CD1c-positive myeloid dendritic cell (primary cell): ENCODE data around the gene IQSEC1.
"Not testable (repeated sequence)": the region's sequence is repeated elsewhere in the genome, so short reads cannot be mapped to it uniquely, and the experiment has no call there.

Source experiments
- DNase-seq: peaks from one replicate; pipeline ENCODE4 v3.0.0-alpha.2; 2016; ENCODE audit errors: extremely low spot score

The IQSEC1 gene

DNA sequence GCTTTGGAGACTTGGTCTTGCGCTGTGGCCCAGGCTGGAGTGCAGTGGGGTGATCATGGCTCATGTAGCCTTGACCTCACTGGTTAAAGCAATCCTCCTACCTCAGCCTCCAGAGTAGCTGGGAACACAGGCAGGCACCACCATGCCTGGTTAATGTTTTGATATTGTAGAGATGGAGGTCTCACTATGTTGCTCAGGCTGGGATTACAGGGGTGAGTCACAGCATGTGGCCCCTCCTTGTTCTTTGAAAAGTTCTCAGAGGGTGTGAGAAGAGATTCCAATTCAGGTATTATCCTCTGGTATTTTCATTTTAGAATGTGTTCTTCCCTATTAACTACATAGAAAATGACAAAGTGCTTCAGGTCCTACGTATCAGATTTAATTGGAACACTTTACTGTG is 180.0 kb downstream of the IQSEC1 start:
- no peak for DNase-seq

GRCh38 chr3:12892840-12893189 is 180.4 kb downstream of the IQSEC1 start:
- no peak for DNase-seq

GRCh38 chr3:12891985-12892839 is 181.0 kb downstream of the IQSEC1 start:
- DNase-seq: peak; percentile 88

GRCh38 chr3:12891391-12891984 is 181.7 kb downstream of the IQSEC1 start:
- no peak for DNase-seq

- no peak for DNase-seq
These were observed 182.4 kb downstream of the IQSEC1 start for GRCh38 chr3:12890610-12891390.

DNA sequence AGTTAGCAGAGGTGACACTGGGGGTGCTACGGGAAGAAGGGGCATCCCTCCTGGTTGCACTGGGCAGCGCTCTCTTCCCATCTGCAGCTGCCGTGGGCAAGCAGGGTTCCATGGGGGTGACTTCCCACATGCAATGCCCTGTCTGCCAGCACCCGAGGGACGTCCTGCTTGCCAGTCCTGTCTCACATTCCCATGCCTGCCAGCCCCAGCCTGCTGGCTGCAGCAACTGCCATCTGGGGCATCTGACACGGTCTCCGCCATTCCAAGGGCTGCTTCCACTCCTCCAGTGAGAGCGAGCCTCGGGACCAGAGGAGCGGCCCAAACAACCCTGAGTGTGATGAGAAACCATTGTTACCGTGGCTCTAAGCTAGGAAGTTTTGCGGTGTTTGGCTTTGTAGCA is 186.5 kb downstream of the IQSEC1 start:
- DNase-seq: no peak

- DNase-seq: no peak
These were observed 187.0 kb downstream of the IQSEC1 start for GRCh38 chr3:12886106-12886679.

DNA sequence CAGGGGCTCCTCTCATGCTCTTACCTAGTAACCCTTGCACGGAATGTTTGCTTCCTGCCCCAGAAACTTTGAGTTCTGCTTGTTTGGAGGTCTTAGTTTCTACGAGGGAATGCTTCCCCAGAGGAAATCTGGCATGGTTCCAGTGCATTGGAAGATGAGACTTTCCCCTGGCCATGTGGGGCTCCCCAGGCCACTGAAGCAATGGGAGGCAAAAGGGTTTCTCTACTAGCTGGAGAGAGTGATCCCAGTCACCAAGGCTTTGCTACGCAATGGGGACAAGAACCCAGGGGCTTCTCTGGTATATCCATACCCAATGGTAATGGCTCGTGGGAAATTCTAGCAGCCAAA is 187.7 kb downstream of the IQSEC1 start:
- DNase-seq: no peak

GRCh38 chr3:12884790-12885582 is 188.2 kb downstream of the IQSEC1 start:
- DNase-seq: no peak

DNA sequence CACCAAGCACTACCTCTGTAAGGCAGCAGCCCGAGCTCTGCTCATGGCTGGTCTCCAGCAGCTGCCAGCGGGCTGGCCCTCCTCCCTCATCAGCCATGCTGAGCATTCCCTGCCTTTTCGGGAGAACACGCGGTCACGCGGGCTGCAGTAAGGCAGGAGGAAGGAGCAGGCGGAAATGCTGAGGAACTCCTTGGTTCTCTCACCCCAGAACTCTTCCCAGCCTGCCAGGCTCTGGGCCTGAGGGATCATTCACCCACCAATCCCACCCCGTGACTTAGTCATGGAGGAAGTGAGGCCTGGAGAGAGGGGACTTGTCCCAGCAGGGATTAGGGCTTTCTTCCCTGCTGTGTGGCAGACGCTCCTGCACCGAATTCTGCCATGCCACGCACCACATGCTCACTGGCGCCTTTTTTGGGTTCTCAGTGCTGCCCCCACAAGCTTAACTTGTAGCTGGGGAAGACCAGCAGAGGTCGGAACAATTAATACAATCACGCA is 189.0 kb downstream of the IQSEC1 start:
- DNase-seq: no peak

- DNase-seq: no peak
These were observed 190.6 kb downstream of the IQSEC1 start for GRCh38 chr3:12882336-12883310.

DNA sequence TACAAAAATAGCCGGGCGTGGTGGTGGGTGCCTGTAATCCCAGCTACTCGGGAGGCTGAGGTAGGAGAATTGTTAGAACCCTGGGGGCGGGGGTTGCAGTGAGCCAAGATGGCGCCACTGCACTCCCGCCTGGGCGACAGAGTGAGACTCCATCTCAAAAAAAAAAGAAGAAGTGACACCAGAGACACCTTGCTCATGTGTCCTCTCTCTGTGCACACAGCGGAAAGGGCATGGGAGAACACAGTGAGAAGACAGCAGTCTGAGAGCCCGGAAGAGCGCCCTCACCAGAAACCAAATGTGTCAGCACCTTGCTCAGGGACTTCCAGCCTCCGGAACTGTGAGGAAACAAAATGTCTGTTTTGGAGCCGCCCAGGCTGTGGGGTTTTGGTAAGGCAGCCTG is 191.4 kb downstream of the IQSEC1 start:
- DNase-seq: not testable (repeated sequence)

DNA sequence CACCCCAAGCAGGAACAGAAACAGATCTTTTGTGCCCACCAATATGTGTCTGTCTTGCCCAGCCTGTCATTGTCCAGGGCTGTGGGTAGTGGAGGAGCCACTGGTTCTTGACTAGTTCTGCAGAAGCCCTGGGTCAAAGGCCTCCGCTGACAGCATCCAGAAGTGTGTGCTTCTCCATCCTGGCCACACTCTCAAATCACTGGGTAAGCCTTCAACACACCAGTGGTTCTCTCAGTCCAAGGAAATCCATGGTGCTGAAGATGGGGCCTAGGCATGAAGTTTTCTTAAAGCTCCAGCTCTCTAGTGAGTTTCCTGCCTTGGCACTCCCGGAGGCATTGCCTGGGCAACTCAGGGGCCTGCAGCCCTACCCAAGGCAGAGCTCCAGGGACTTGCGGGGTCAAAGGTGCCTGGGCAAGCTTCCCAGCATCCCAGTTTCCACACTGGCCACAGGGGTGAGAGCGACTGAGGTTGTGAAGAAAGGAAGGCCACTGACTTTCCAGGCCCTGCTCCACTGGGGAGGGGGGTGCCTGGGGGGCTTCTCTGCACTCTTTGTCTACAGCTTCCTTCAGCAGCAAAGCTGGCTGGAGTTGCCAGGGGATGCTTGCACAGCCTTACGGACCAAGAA is 193.9 kb downstream of the IQSEC1 start:
- DNase-seq: no peak

- not testable (repeated sequence) for DNase-seq
These were observed 194.5 kb downstream of the IQSEC1 start for GRCh38 chr3:12878758-12879157.

DNA sequence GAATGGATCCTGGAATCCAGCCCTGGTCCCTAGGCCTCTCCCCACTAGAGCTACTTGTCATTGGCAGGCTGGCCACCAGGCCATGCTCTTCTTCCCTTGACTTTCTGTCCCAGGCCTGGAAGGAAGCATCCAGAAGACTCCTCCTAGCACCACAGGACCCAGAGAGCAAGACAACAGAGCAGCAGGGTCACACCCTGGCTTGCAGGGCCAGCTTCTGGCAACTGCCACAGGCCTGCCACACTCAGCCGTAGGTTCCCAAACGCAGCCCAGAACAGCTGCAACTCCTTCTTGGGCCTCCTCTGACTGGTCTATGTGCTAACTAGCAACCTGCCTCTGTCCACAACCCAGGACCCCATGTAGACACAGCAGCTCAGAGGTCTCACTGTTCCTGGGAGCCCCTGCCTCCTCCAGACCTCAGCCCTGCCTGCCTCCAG is 195.1 kb downstream of the IQSEC1 start:
- no peak for DNase-seq

- DNase-seq: no peak
These were observed 196.2 kb downstream of the IQSEC1 start for GRCh38 chr3:12877040-12877439.

DNA sequence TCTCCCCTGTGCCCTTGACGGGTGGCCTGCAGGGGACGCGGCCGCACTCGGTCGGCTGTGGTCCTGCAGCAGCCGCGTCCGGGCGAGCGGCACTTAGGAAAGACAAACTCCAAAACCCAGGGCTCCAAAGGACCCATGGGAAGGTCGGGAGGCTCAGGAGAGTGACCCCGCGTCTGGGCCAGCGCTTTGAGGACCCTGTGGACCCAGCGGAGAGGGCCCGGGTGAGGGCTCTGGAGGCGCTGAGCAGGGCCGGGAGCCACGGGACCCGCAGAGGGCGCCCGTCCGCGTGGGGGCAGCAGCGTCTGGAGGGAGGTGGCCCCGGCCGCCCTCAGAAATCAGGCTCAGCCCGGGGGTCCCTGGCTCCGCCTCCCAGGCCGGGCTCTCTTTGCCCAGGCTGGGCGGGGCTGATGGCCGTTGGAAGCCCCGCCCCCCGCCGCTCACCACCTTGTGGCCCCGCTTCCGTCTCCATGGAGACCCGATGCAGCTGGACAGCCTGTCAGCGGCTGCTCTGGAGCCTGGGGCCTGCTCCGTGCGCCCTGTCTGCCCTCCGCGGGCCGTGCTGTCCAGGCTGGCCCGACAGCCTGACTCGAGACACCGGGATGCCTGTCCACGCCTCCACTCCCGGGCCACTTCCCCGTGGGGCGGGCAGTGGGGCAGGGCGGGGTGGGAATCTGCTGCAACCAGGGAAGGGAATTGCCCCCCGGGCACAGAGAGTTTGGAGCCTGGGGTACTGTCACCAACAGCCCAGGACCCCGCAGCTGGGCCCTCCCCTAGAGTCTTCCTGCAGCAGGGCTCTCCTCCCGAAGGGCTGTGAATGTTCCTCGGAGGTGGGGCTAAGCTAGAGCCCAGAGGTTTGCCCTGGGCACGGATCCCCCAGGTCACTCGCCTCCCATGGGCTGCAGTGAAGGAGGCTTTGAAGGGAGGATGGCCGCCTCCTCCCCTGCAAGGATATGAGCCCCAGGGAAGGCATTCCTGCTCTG is 197.1 kb downstream of the IQSEC1 start:
- DNase-seq: peak; percentile 14

GRCh38 chr3:12871404-12871983 is 201.7 kb downstream of the IQSEC1 start:
- no peak for DNase-seq
